Panc1 (cell line): ENCODE data around the gene GEN1.
A peak's percentile ranks its signal among the peaks of the same experiment; 100 is the strongest.

Experiments
- CTCF ChIP-seq: fragments of 450-650 bp; IDR thresholded peaks from 2 replicates; pipeline ENCODE4 v1.5.1; 2017; ENCODE audit warnings: mild to moderate bottlenecking
- POLR2AphosphoS5 ChIP-seq: IDR thresholded peaks from 2 replicates; pipeline ENCODE4 v1.6.1; 2012; ENCODE audit warnings: mild to moderate bottlenecking, low read depth, low read length, moderate library complexity
- REST ChIP-seq, 2 experiments: IDR thresholded peaks; 2 replicates each; pipeline ENCODE4 v1.6.1; 2011 to 2012; ENCODE audit warnings: low read depth in 2 of 2, control low read depth in 1 of 2, low read length in 1 of 2, mild to moderate bottlenecking in 1 of 2, moderate library complexity in 1 of 2; ENCODE audit not compliant: insufficient read depth in 1 of 2
- SIN3A ChIP-seq: IDR thresholded peaks from 2 replicates; pipeline ENCODE4 v1.6.1; 2012; ENCODE audit warnings: low read depth, mild to moderate bottlenecking, low read length, moderate library complexity, borderline replicate concordance; ENCODE audit not compliant: insufficient read depth
- TCF7L2 ChIP-seq: IDR thresholded peaks from 2 replicates; pipeline ENCODE4 v1.6.1; 2011; ENCODE audit warnings: mild to moderate bottlenecking, low read depth, low read length, inconsistent platforms

- TF ChIP-seq CTCF (peak; percentile 79), POLR2AphosphoS5 (no peak), REST (IDR thresholded peaks at IDR 0.05; ENCODE audit: insufficient read depth in 1 of 2, low read depth in 2 of 2, low read length in 1 of 2) (no peak), SIN3A (no peak), TCF7L2 (no peak)
Measured at GRCh38 chr2:17719562-17720371, 34.2 kb upstream of the GEN1 start.
